Activated T-helper 1 cell treated with anti-CD3 and anti-CD28 coated beads, Interleukin-12 subunit alpha, Interleukin-12 subunit beta, Interleukin-2, Interleukin-4 antibody, amounts not matched to agents 30 ng/mL and 10 ng/mL and 1 ng/mL, durations not matched to agents 14 hours and 24 hours and 36 hours (primary cell): ENCODE measurements around the gene TGFBR3L. TPM values are rescaled to one million over a fixed set of nuclear protein-coding genes. Genes with fewer than 3 reads are reported as not detected.

Experiments
- DNase-seq: peaks from one replicate; pipeline ENCODE4 v3.0.0; 2021; ENCODE audit warnings: low spot score
- H3K27ac Mint-ChIP-seq: one replicate; pipeline ENCODE4 v1.8.0; 2021; ENCODE audit warnings: mild to moderate bottlenecking, mixed read lengths
- H3K27me3 Mint-ChIP-seq: one replicate; pipeline ENCODE4 v1.8.0; 2022; ENCODE audit warnings: mild to moderate bottlenecking, moderate library complexity, mixed read lengths; ENCODE audit not compliant: insufficient read depth
- H3K36me3 Mint-ChIP-seq: one replicate; pipeline ENCODE4 v1.8.0; 2021; ENCODE audit warnings: low read depth, mixed read lengths
- H3K4me1 Mint-ChIP-seq: one replicate; pipeline ENCODE4 v1.8.0; 2021; ENCODE audit warnings: low read depth, mixed read lengths
- H3K4me3 Mint-ChIP-seq: one replicate; pipeline ENCODE4 v1.8.0; 2021; ENCODE audit warnings: mild to moderate bottlenecking, moderate library complexity, mixed read lengths
- H3K9me3 Mint-ChIP-seq: one replicate; pipeline ENCODE4 v1.8.0; 2021; ENCODE audit warnings: mixed read lengths
- intact Hi-C: fragments of 100-400 bp; cut with micrococcal nuclease; formaldehyde crosslinking; loops from one replicate; pipeline ENCODE4 v1.15.1; 2024
- total RNA-seq: library from RNA; stranded (reverse); gene quantifications from 2 replicates; pipeline ENCODE4 v1.2.3, GENCODE V29; 2022

Gene TGFBR3L
- total RNA-seq, 1 donor from 2014 or later = 6.9 TPM

DNA sequence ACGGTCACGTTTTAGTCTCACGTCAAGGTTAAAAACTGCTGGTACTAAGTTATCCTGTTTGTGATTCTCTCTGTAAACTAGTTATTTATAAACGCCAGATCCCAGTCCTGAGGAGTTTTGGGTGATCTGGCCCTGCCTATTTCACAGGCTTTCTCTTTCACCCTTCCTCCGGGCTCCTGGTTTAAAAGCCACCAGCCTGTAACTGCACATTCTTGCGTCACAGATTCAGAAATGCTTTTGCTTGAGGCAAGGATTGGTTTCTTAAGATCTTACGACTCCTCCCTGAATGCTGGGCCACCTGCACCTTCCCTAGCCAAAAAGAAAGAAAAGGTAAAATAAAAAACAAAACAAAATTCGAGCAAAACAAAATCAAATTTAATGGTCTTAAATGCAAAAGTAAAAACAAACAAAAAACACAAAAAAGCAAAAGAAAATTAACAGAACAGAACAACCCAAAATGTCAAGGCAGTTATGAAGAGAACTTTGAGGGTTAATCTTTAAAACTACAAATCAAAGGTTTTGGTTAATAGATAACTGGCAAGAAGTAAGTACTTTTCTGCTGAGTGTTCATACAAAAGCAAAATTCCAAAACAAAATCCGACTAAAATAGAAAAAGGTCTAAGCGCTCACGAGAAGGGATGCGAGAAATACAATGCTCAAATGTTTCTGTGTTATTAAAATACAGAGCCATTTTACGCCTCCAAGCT is 47.4 kb downstream of the TGFBR3L start:
- H3K27me3 Mint-ChIP-seq = no peaks in the 10 kb centered on the region
- H3K36me3 Mint-ChIP-seq = peaks cover 20% of the 10 kb centered on the region
- peak overlapping the region; percentile 4 for H3K27ac Mint-ChIP-seq
- intact Hi-C loops = no loop called here
- H3K4me1 Mint-ChIP-seq = peaks cover 4% of the 10 kb centered on the region
- H3K4me3 Mint-ChIP-seq = no peak overlapping the region
- no peaks in the 10 kb centered on the region for H3K9me3 Mint-ChIP-seq
- no peak for DNase-seq

DNA sequence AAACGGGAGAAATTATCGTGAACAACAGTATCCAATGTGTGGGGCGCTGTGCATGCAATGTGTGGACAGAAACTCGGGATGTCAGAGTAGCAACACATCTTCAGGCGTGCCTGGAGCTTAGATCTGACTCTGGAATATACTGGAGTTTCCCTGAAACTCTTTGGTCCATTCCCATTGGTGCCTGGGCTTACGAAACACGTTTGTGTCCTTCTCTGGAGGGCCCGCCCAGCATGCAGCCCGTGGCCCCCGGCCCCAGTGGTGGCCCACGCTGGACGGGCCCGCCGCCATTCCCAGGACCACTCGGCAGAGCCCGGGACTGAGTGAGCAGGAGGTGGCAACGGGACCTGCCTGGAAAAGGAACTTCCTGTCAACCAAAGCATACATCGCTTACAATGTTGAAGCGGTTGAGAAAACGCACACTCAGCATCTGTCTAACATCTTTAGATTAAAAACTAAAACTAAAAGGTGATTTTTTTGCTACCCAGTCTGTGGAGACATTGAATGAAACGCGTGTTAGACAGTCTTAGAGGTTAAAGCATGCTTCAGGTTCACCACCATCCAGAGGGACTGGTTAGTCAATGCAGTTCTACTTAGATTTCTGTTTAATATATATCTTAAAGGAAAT is 48.1 kb downstream of the TGFBR3L start:
- H3K9me3 Mint-ChIP-seq = no peaks in the 10 kb centered on the region
- H3K4me3 Mint-ChIP-seq = no peak overlapping the region
- H3K36me3 Mint-ChIP-seq = peaks cover 22% of the 10 kb centered on the region
- peaks cover 4% of the 10 kb centered on the region for H3K4me1 Mint-ChIP-seq
- H3K27me3 Mint-ChIP-seq = no peaks in the 10 kb centered on the region
- intact Hi-C loops = no loop called here
- no peak for DNase-seq
- no peak overlapping the region for H3K27ac Mint-ChIP-seq

DNA sequence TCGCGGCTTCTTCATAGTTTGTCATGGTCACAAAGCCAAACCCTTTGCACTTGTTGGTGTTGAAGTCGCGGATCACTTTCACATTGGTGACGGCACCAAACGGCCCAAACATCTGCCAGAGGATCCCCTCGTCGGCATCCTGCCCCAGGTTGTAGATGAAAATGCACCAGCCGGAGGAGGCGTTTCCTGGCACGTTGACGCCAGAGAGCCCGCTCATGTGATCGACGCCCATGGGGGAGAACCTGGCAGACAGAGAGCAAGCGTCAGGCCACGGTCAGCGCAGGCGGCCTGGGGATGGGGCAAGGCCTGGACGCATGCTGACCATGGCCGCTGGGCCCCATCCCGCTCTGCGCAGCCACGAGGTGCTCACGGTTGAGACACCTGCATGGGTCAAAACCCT is 48.9 kb downstream of the TGFBR3L start:
- intact Hi-C loops = no loop called here

DNA sequence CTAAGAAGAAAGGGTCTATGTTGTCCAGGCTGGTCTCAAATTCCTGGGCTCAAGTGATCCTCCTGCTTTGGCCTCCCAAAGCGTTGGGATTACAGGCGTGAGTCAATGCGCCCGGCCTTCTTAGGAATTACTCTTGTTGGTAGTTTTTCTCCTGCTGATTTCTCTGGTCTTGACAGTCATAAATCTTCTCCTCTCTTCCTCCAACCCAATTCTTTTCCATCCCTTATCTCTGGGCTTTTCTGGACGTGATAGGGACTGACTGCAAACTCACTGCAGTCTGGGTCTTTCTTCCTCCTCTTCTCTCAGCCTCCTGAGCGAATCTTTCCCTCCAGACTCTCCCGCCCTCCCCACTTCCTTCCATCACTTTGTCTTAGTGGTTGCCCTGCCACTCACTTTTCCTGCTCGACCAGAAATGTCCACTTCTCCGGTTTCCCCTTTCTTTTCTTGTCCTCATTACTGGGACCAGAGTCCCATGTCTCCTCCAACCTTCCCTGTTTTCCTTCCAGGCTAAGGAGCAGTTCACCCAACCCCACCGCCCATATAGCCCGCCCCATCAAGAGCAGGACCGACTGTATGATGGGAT is 50.7 kb downstream of the TGFBR3L start:
- peaks cover 4% of the 10 kb centered on the region for H3K4me1 Mint-ChIP-seq
- no peak for DNase-seq
- intact Hi-C loops = no loop called here
- H3K36me3 Mint-ChIP-seq = peaks cover 21% of the 10 kb centered on the region
- H3K9me3 Mint-ChIP-seq = no peaks in the 10 kb centered on the region
- H3K27ac Mint-ChIP-seq = no peak overlapping the region
- no peak overlapping the region for H3K4me3 Mint-ChIP-seq
- H3K27me3 Mint-ChIP-seq = no peaks in the 10 kb centered on the region

More for the DNA sequence above, 48.9 kb downstream of the TGFBR3L start:
- H3K27ac Mint-ChIP-seq = no peak overlapping the region
- peaks cover 22% of the 10 kb centered on the region for H3K36me3 Mint-ChIP-seq
- no peak overlapping the region for H3K4me3 Mint-ChIP-seq
- DNase-seq = no peak
- H3K27me3 Mint-ChIP-seq = no peaks in the 10 kb centered on the region
- no peaks in the 10 kb centered on the region for H3K9me3 Mint-ChIP-seq
- H3K4me1 Mint-ChIP-seq = peaks cover 4% of the 10 kb centered on the region

DNA sequence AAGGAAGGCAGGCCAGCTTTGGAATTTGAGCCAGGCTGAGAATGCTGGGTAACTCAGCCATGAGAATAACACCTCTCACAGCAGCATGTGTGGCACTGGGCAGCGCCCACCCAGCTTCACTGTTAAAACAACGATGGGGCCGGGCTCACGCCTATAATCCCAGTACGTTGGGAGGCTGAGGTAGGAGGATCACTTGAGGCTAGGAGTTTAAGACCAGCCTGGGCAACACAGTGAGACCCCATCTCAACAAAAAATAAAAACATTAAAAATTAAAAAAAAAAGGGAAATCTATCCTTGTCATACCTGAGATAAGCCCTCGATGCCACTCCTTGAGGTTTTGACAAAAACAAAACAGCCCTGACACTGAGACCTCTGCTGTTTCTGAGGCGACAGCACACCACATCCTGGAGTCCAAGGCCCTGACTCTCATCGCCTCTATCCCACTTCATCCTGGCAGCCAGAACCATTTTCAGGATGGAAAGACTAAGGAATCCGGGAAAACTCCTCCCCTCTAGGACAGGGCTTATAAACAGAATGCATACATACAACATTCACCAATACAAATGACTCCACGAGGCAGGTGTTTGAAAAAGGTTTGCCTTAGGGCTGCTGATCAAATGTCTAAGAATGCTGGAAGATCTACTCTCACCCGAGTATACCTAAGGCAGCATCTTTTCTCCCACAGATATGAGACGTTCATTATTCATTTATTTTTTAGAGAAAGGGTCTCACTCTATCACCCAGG is 51.5 kb downstream of the TGFBR3L start:
- DNase-seq = no peak
- Mint-ChIP-seq H3K4me3 (no peak overlapping the region), H3K9me3 (no peaks in the 10 kb centered on the region), H3K36me3 (peaks cover 20% of the 10 kb centered on the region), H3K4me1 (peaks cover 4% of the 10 kb centered on the region), H3K27me3 (no peaks in the 10 kb centered on the region), H3K27ac (peak overlapping the region; percentile 23)
- intact Hi-C loops = no loop called here

DNA sequence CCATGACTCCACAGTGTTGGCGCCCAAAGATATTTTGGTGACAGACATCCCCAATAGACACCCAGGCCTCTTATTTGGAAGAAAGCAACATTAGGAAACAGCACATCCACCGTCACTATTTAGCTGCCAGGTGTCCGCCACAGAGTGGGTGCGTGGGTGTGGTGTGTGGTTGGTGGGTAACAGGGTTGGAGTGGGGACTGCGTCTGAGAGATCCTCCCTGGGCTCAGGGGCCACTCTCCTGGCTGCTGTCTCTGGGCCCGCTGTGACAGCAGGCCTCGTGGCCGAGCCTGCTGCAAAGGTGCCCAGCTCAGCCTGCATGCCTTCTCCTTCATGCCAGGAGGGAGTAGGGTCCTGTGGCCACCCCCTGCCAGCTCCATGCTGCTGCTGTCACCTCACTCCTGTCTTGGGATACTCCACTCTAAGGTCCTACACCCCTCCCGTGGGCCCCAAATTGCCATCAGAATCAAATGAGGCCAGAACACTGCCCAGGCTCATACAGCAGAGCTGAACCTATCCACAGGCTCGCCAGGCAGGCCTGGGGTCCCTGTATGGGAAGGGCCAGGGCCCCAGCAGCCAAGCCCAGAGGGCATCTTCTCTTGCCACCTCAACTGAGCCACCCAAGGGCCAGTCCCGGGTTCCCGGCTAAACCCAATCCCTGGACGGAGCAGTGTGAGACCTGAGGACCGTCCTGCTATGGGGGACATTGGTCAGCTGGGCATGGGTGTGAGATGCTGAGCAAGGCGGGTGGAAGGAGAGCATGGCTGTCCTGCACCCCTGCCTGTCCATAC is 53.6 kb downstream of the TGFBR3L start:
- H3K9me3 Mint-ChIP-seq = no peaks in the 10 kb centered on the region
- H3K4me1 Mint-ChIP-seq = peaks cover 4% of the 10 kb centered on the region
- no peak overlapping the region for H3K27ac Mint-ChIP-seq
- peaks cover 15% of the 10 kb centered on the region for H3K36me3 Mint-ChIP-seq
- intact Hi-C loops = no loop called here
- no peak for DNase-seq
- H3K4me3 Mint-ChIP-seq = no peak overlapping the region
- H3K27me3 Mint-ChIP-seq = no peaks in the 10 kb centered on the region

Other genes with a start within 250 kb of the TGFBR3L start
- not detected in 2 replicates for gene RETN, start 245.8 kb upstream of the TGFBR3L start, total RNA-seq
- gene MCEMP1, start 237.7 kb upstream of the TGFBR3L start, total RNA-seq = not detected in 2 replicates
- 72.2 and 86.8 TPM in 2 replicates for gene TRAPPC5, start 234.0 kb upstream of the TGFBR3L start, total RNA-seq
- gene FCER2, start 212.7 kb upstream of the TGFBR3L start, total RNA-seq = not detected in 2 replicates
- not detected in 2 replicates for gene CLEC4G, start 182.7 kb upstream of the TGFBR3L start, total RNA-seq
- gene CD209, start 167.3 kb upstream of the TGFBR3L start, total RNA-seq = not detected in 2 replicates
- not detected in 2 replicates for gene CLEC4M, start 151.6 kb upstream of the TGFBR3L start, total RNA-seq
- gene EVI5L, start 84.6 kb upstream of the TGFBR3L start, total RNA-seq = 4.4 TPM in 2 replicates
- gene PRR36, start 40.4 kb upstream of the TGFBR3L start, total RNA-seq = 0.05 and 0.17 TPM in 2 replicates
- not detected in 2 replicates for gene LRRC8E, start 26.3 kb upstream of the TGFBR3L start, total RNA-seq
- 47.6 and 51.9 TPM in 2 replicates for gene MAP2K7, start 11.0 kb upstream of the TGFBR3L start, total RNA-seq
- gene SNAPC2, start 5.5 kb downstream of the TGFBR3L start, total RNA-seq = 21.3 and 22.4 TPM in 2 replicates
- 1.9 and 2.6 TPM in 2 replicates for gene CTXN1, start 11.3 kb downstream of the TGFBR3L start, total RNA-seq
- 114 and 120 TPM in 2 replicates for gene TIMM44, start 28.8 kb downstream of the TGFBR3L start, total RNA-seq
- gene ELAVL1, start 90.8 kb downstream of the TGFBR3L start, total RNA-seq = 182 and 186 TPM in 2 replicates
- not detected in 2 replicates for gene CCL25, start 137.9 kb downstream of the TGFBR3L start, total RNA-seq
- not detected in 2 replicates for gene FBN3, start 234.8 kb downstream of the TGFBR3L start, total RNA-seq